Right lobe of liver (tissue), 4 donors: ENCODE data around the gene NUBPL.

Experiments
- CTCF ChIP-seq, 4 donors: fragments of 200-600 bp in 3 of 4; fragments of 450-650 bp in 1 of 4; IDR thresholded peaks; one replicate each; pipeline versions ENCODE4 v1.5.1 to v1.8.0; 2016 to 2022; ENCODE audit warnings: antibody characterized with exemption in 4 of 4, mild to moderate bottlenecking in 2 of 4
- POLR2A ChIP-seq: fragments of 450-650 bp; IDR thresholded peaks from one replicate; pipeline ENCODE4 v1.6.1; 2017; ENCODE audit warnings: antibody characterized with exemption, mild to moderate bottlenecking
- donor health status: DM: no; HTN: no; CAD: no.
- donor health status: DM: no; HTN: no; CAD: no.
- donor health status: DM: no; HTN: yes; CAD: no.

GRCh38 chr14:31777312-31777711, 216.1 kb downstream of the NUBPL start:
- no peak for TF ChIP-seq CTCF (IDR thresholded peaks at IDR 0.05)
- TF ChIP-seq POLR2A: no peak
